NCI-H82 (cell line): ENCODE results near the gene GTPBP1.

Experiments
- DNase-seq: peaks from one replicate; lab custom pipeline; 2025; lab: John Stamatoyannopoulos, UW

GTPBP1 gene

GRCh38 chr22:38741166-38741565 lies 35.4 kb downstream of the GTPBP1 start:
- no peak for DNase-seq

- no peak for DNase-seq
Observed at GRCh38 chr22:38741576-38741975, 35.8 kb downstream of the GTPBP1 start.

DNA sequence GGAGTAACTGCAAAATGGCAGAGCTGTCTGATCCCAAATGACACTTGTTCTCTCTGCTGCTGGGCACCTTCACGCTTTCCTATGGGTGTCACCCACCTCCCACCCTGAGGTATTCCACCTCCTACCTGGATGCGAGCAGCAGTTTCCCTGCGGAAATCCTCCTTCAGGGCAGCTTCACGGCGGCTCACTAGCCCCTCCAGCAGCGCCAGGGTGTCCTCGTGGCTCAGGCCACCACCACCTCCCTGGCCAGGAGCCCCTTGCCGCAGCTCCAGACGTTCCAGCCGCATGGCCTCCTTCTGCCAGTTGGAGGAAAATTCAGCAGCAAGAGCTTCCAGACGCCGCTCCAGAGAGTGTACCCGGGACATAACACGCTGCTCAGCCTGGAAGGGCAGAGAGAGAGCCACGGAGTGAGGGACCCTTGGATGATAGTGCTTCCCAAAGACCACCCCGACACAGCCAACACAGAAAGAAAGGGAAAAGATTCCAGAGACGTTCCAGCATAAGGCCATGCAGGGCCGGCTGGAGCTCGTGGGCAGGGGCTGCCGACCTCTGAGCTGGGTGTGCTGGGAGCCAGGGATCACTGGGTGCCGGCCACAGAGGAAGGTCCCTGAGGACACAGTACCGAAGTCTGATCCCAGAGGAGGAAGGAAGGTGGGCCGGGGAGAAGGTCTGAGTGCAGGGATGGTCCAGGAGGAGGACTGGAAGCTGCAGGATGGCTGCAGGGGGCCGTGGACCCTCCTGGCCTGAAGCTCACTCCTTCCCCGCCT lies 36.6 kb downstream of the GTPBP1 start:
- no peak for DNase-seq

GRCh38 chr22:38744981-38745380 lies 39.2 kb downstream of the GTPBP1 start:
- DNase-seq, result no peak

DNA sequence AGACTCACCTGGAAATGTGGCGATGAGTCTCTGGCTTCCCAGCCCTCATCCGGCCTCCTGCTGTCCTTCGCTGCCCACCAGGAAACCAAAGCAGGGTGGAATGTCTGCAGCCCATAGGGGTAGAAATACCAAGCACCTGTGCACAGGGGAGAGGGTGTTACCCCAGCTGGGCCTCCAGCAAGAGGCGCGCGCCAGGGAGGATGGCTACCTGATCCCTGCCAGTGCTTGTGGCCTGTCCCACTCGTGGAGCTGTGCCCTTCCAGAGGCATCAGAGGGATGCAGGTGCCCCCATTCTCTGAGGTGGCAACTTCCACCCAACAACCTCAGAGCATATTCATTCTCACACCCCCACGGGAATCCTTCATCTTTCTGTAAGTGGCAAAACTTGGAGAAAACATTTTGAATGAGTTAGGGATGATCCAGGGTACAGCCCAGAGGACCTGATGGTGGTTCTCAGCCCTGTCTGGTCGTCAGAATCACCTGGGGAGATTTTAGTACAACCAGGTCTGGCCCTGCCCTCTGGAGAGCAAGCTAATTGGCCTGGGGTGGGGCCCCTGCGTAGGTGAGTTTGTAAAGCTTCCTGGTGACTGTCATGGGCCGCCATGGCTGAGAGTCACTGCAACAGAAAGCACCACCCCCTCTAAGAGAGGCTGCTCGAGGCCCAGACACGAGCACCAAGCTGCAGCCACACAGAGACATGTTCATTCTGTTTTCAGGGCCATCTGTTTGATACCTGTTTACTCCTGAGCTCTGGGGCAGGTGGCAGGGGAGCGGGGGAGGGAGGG lies 40.1 kb downstream of the GTPBP1 start:
- DNase-seq, result no peak

- no peak for DNase-seq
Observed at GRCh38 chr22:38748487-38749136, 42.9 kb downstream of the GTPBP1 start.

DNA sequence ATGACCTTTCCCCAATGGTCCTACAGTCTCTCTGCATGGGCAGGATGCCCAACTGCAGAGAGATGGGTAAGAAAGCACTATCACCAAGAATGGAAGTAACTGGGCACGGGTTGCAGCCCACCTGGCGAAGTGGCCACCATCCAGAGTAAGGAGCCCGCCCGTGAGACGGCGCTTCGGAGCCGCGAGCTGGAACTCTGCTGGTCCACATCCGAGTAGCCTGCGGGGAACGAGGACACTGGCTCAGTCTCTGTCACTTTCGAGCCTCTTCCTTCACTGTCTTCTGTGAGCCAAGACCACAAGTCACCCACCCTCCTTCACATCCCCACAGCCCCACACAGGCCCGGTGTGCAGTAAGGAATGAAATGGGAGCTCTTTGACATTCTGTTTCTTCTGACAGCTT lies 44.4 kb downstream of the GTPBP1 start:
- DNase-seq, result no peak

- DNase-seq, result no peak
Observed at GRCh38 chr22:38750638-38751037, 44.9 kb downstream of the GTPBP1 start.

- DNase-seq, result no peak
Observed at GRCh38 chr22:38751066-38751421, 45.3 kb downstream of the GTPBP1 start.

DNA sequence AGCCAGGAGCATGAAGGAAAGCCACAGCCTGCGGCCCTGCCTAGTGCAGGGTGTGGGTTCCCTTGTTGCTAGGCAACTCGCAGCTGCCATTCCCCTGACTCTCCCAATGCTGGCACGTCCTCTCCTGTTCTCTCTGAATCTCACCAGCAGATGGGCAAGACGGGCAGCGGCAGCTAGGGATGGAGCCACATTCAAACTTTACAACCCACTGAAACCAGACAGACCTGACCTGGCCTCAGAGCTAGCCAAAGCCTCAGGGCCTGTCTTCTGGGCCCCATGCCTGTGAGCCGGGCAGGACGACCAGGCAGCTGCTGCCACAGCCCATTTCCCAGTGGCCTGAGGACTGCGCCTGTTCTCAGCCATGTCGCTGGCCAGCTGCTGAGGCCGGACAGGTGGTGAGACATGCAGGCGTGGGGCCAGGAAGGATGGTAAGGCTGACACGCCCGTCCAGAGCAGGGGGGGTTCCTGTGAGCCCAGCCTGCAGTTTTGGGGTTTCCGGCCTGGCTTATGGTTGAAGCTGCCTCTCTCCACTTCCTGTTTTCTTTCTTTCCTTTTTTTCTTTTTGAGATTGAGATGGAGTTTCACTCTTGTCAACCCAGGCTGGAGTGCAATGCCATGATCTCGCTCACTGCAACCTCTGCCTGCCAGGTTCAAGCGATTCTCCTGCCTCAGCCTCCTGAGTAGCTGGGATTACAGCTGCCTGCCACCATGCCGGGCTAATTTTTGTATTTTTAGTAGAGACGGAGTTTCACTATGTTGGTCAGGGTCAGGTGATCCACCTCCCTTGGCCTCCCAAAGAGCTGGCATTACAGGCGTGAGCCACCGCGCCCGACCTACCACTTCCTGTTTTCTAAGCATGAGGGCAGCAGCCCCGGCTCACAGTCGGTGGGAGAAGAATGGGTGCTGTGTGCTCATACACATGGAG lies 45.9 kb downstream of the GTPBP1 start:
- DNase-seq, result no peak

- DNase-seq, result peak; percentile 29
Observed at GRCh38 chr22:38753948-38754750, 48.4 kb downstream of the GTPBP1 start.

DNA sequence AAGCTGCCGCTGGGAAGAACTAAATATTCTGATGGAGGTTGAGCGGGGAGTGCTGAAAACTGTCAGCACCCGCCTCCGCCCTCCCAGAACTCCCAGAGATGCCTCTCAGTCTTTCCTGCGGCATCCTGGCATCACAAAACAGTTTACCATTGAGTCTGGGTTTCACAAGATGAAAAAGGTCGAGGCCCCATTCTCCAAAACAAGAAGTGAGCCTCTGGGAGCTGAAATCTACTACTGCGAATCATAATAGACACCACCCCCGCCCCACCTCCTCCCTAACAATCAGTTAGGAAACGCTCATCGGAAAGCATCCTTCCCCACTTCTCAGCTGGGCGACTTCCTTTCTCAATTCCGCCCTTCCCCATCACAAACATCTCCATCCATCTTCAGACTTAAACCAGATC lies 49.0 kb downstream of the GTPBP1 start:
- no peak for DNase-seq

- DNase-seq, result no peak
Observed at GRCh38 chr22:38755155-38755910, 49.6 kb downstream of the GTPBP1 start.

GRCh38 chr22:38755911-38756532 lies 50.3 kb downstream of the GTPBP1 start, which contains the start of gene SUN2:
Gene SUN2 (minus strand): TSS chr22:38755998. CDS start chr22:38752628, 3,370 bp downstream.
- peak; percentile 84 for DNase-seq

DNA sequence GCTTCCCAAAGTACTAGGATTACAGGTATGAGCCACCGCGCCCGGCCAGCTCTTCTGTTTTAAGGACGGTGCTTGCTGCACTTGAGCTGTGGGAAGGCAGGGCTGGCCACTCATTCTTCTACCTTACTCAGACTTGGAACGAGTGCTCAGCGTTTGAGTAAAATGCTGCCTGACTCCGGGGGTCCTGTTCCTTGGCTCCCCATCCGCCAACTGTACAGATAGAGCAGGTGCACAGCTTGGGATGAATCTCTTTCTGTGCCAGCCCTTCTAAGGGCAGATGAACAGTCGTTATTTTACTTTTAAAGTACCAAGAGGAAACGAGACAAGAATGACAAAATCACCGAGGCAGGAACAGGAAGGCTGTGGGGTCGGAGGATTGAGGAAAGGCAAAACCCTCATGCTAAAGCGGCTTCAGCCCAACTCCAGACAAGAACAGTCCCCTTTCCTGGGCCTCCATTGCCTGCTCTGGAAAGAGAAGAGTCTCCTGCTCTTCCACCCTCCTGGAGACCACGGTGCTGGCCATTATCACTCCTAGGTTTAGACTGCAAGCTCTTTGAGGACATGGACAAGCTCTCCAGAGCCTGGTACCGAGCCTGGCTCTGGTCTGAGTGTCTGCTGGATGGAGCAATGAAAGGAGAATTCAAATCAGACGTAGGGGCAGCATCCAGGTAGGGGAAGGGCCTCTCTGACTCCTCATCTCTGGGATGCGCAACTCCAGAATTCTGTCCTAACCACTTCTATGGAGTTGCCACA lies 51.1 kb downstream of the GTPBP1 start:
- peak; percentile 7 for DNase-seq

GRCh38 chr22:38757464-38757757 lies 51.7 kb downstream of the GTPBP1 start:
- DNase-seq, result no peak

GRCh38 chr22:38758276-38758945 lies 52.7 kb downstream of the GTPBP1 start:
- DNase-seq, result peak; percentile 61

DNA sequence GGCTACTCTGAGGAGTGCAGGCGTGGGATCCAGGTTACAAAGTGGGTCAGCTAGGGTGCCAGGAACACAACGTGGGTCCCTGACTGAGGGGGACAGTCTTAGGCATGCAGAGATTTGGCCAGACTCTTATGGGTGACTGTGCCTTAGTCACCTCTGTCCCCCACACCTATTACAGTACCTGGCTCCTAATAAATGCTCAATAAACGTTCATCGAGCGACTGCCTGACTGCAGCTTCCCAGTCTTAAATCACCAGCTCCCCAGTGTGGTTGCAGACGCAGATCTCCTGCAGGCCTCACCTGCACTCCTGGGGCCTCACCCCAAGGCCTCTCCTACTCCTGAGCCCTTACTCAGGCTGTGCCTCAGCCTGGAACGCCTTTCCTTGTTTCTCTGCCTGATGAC lies 53.3 kb downstream of the GTPBP1 start:
- DNase-seq, result no peak
